KMS-11 (cell line): ENCODE results near the gene TEX101.
"Not testable (repeated sequence)": the region's sequence is repeated elsewhere in the genome, so short reads cannot be mapped to it uniquely, and the experiment has no call there.

Experiments used
- H2AFZ ChIP-seq: fragments of 200-600 bp; sonication (generic); 2 replicates; pipeline ENCODE4 v1.6.1; 2016; ENCODE audit warnings: antibody characterized with exemption, mixed run types, low read depth
- H3K27ac ChIP-seq: fragments of 200-600 bp; sonication (generic); 2 replicates; pipeline ENCODE4 v1.6.1; 2016; ENCODE audit warnings: mild to moderate bottlenecking, mixed run types
- H3K27me3 ChIP-seq: fragments of 200-600 bp; sonication (generic); 2 replicates; pipeline ENCODE4 v1.6.1; 2017; ENCODE audit warnings: mild to moderate bottlenecking, low read depth, mixed run types, moderate library complexity; ENCODE audit not compliant: insufficient read depth
- H3K36me3 ChIP-seq: fragments of 200-600 bp; sonication (generic); 2 replicates; pipeline ENCODE4 v1.6.1; 2017; ENCODE audit warnings: mild to moderate bottlenecking, mixed run types; ENCODE audit not compliant: insufficient read depth
- H3K4me1 ChIP-seq: fragments of 200-600 bp; sonication (generic); 2 replicates; pipeline ENCODE4 v1.6.1; 2016; ENCODE audit warnings: mild to moderate bottlenecking, low read depth, mixed run types; ENCODE audit not compliant: poor library complexity, severe bottlenecking
- H3K4me2 ChIP-seq: fragments of 200-600 bp; sonication (generic); 2 replicates; pipeline ENCODE4 v1.7.0; 2016; ENCODE audit warnings: mild to moderate bottlenecking, mixed run types
- H3K4me3 ChIP-seq: fragments of 200-600 bp; sonication (generic); IDR thresholded peaks from 2 replicates; pipeline ENCODE4 v1.6.1; 2017; ENCODE audit warnings: low read depth, low read length, mixed read lengths; ENCODE audit not compliant: insufficient read depth
- H3K79me2 ChIP-seq: fragments of 200-600 bp; sonication (generic); 2 replicates; pipeline ENCODE4 v1.6.1; 2016; ENCODE audit warnings: low read depth, mixed run types; ENCODE audit not compliant: insufficient read depth
- H3K9ac ChIP-seq: fragments of 200-600 bp; sonication (generic); 2 replicates; pipeline ENCODE4 v1.6.1; 2016; ENCODE audit warnings: mild to moderate bottlenecking, mixed run types
- H4K20me1 ChIP-seq: fragments of 200-600 bp; sonication (generic); 2 replicates; pipeline ENCODE4 v1.6.1; 2016; ENCODE audit warnings: mild to moderate bottlenecking, mixed run types; ENCODE audit not compliant: insufficient read depth
- CTCF ChIP-seq: fragments of 200-600 bp; sonication (generic); conservative IDR thresholded peaks from 2 replicates; pipeline ENCODE4 v1.6.1; 2017; ENCODE audit warnings: low read depth, mild to moderate bottlenecking, antibody characterized with exemption, low read length, moderate library complexity, mixed read lengths

TEX101 gene

GRCh38 chr19:43372462-43372861 is 42.2 kb upstream of the TEX101 start:
- Histone ChIP-seq H3K4me1 (no peaks in the 10 kb centered on the region), H3K4me3 (no peak overlapping the region), H3K4me2 (no peak overlapping the region), H4K20me1 (no peaks in the 10 kb centered on the region), H2AFZ (no peak overlapping the region), H3K9ac (no peak overlapping the region), H3K27me3 (peaks cover 14% of the 10 kb centered on the region; the same call in 1 of the 2 replicates), H3K36me3 (no peaks in the 10 kb centered on the region), H3K27ac (no peak overlapping the region), H3K79me2 (no peaks in the 10 kb centered on the region)
- no peak for TF ChIP-seq CTCF

- not testable (repeated sequence) for H2AFZ ChIP-seq, H3K27me3 ChIP-seq, H3K9ac ChIP-seq
Observed at GRCh38 chr19:43377624-43378023, 37.1 kb upstream of the TEX101 start.

GRCh38 chr19:43380008-43380407 is 34.7 kb upstream of the TEX101 start:
- no peaks in the 10 kb centered on the region for H3K36me3 ChIP-seq
- no peak overlapping the region for H2AFZ ChIP-seq
- no peak overlapping the region for H3K27ac ChIP-seq
- no peak overlapping the region for H3K9ac ChIP-seq
- H3K4me1 ChIP-seq: no peaks in the 10 kb centered on the region
- H3K4me2 ChIP-seq: no peak overlapping the region
- no peaks in the 10 kb centered on the region for H3K79me2 ChIP-seq
- TF ChIP-seq CTCF: no peak
- H3K4me3 ChIP-seq: no peak overlapping the region
- no peaks in the 10 kb centered on the region for H3K27me3 ChIP-seq
- H4K20me1 ChIP-seq: no peaks in the 10 kb centered on the region

More at GRCh38 chr19:43377624-43378023, 37.1 kb upstream of the TEX101 start:
- not testable (repeated sequence) for H4K20me1 ChIP-seq, H3K4me3 ChIP-seq, H3K4me2 ChIP-seq, H3K79me2 ChIP-seq, H3K27ac ChIP-seq, H3K36me3 ChIP-seq, H3K4me1 ChIP-seq

- Histone ChIP-seq H3K79me2 (no peaks in the 10 kb centered on the region), H3K4me2 (no peak overlapping the region), H3K4me3 (no peak overlapping the region), H3K27me3 (no peaks in the 10 kb centered on the region), H2AFZ (no peak overlapping the region), H4K20me1 (no peaks in the 10 kb centered on the region), H3K4me1 (no peaks in the 10 kb centered on the region), H3K36me3 (no peaks in the 10 kb centered on the region), H3K27ac (no peak overlapping the region), H3K9ac (no peak overlapping the region)
- no peak for TF ChIP-seq CTCF
Observed at GRCh38 chr19:43380771-43381386, 33.8 kb upstream of the TEX101 start.

- H3K4me2 ChIP-seq, H3K4me1 ChIP-seq, H4K20me1 ChIP-seq, H3K36me3 ChIP-seq, H3K4me3 ChIP-seq, H3K9ac ChIP-seq, H3K27me3 ChIP-seq, H3K79me2 ChIP-seq, H3K27ac ChIP-seq, H2AFZ ChIP-seq: not testable (repeated sequence)
Observed at GRCh38 chr19:43382586-43383216, 32.0 kb upstream of the TEX101 start.

GRCh38 chr19:43383254-43383653 is 31.4 kb upstream of the TEX101 start:
- not testable (repeated sequence) for H3K4me1 ChIP-seq, H3K4me3 ChIP-seq, H3K36me3 ChIP-seq, H3K4me2 ChIP-seq, H2AFZ ChIP-seq, H3K27me3 ChIP-seq, H3K27ac ChIP-seq, H3K9ac ChIP-seq, H4K20me1 ChIP-seq, H3K79me2 ChIP-seq

GRCh38 chr19:43383759-43384158 is 30.9 kb upstream of the TEX101 start:
- not testable (repeated sequence) for H2AFZ ChIP-seq

More at GRCh38 chr19:43383759-43384158, 30.9 kb upstream of the TEX101 start:
- not testable (repeated sequence) for H3K4me1 ChIP-seq, H3K27ac ChIP-seq, H3K36me3 ChIP-seq, H3K4me3 ChIP-seq, H3K9ac ChIP-seq, H3K4me2 ChIP-seq, H3K79me2 ChIP-seq, H3K27me3 ChIP-seq, H4K20me1 ChIP-seq
